GM06990 (cell line): ENCODE results near the gene RMI1.

ENCODE experiments used
- DNase-seq: peaks from one replicate; pipeline ENCODE4 v3.0.0-alpha.2; 2011; ENCODE audit not compliant: insufficient read length; ENCODE audit errors: extremely low read depth
- H3K27me3 ChIP-seq: replicated peaks from 2 replicates; pipeline ENCODE4 v1.6.0; 2011; ENCODE audit warnings: low read length; ENCODE audit not compliant: control insufficient read depth, insufficient read depth
- H3K36me3 ChIP-seq: 2 replicates; pipeline ENCODE4 v1.5.1; 2011; ENCODE audit warnings: low read length; ENCODE audit not compliant: control insufficient read depth, insufficient read depth
- H3K4me3 ChIP-seq: replicated peaks from 2 replicates; pipeline ENCODE4 v1.5.1; 2011; ENCODE audit warnings: low read depth, mild to moderate bottlenecking, control low read depth, low read length
- TF ChIP-seq, protein P1 (sequence below): IDR thresholded peaks from 2 replicates; pipeline ENCODE4 v1.5.1; 2011; ENCODE audit warnings: low read length, control low read depth, mild to moderate bottlenecking, inconsistent platforms; ENCODE audit not compliant: insufficient read depth, poor library complexity, severe bottlenecking

The RMI1 gene

DNA sequence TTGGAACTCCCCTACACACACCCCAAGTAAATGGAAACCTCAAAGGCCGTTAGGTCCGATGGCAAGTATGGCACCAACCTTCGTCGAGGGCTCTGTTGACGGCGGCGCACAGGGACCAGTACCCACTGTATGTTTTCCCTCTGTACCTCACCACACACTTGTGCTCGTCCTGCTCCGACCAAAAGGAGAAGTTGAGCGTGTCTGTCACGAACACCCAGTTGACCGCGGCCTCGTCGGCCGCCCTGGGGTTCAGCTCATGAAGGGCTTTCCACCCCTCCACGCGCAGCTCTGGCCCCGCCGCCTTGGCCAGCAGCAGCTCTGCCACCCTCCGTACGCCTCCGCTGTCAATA lies 24.5 kb upstream of the RMI1 start:
- DNase-seq, result peak; percentile 70
- Histone ChIP-seq H3K36me3 (no peaks in the 10 kb centered on the region), H3K27me3 (no peaks in the 10 kb centered on the region), H3K4me3 (peak overlapping the region; percentile 70)
- TF ChIP-seq, protein P1, sequence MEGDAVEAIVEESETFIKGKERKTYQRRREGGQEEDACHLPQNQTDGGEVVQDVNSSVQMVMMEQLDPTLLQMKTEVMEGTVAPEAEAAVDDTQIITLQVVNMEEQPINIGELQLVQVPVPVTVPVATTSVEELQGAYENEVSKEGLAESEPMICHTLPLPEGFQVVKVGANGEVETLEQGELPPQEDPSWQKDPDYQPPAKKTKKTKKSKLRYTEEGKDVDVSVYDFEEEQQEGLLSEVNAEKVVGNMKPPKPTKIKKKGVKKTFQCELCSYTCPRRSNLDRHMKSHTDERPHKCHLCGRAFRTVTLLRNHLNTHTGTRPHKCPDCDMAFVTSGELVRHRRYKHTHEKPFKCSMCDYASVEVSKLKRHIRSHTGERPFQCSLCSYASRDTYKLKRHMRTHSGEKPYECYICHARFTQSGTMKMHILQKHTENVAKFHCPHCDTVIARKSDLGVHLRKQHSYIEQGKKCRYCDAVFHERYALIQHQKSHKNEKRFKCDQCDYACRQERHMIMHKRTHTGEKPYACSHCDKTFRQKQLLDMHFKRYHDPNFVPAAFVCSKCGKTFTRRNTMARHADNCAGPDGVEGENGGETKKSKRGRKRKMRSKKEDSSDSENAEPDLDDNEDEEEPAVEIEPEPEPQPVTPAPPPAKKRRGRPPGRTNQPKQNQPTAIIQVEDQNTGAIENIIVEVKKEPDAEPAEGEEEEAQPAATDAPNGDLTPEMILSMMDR, result no peak

DNA sequence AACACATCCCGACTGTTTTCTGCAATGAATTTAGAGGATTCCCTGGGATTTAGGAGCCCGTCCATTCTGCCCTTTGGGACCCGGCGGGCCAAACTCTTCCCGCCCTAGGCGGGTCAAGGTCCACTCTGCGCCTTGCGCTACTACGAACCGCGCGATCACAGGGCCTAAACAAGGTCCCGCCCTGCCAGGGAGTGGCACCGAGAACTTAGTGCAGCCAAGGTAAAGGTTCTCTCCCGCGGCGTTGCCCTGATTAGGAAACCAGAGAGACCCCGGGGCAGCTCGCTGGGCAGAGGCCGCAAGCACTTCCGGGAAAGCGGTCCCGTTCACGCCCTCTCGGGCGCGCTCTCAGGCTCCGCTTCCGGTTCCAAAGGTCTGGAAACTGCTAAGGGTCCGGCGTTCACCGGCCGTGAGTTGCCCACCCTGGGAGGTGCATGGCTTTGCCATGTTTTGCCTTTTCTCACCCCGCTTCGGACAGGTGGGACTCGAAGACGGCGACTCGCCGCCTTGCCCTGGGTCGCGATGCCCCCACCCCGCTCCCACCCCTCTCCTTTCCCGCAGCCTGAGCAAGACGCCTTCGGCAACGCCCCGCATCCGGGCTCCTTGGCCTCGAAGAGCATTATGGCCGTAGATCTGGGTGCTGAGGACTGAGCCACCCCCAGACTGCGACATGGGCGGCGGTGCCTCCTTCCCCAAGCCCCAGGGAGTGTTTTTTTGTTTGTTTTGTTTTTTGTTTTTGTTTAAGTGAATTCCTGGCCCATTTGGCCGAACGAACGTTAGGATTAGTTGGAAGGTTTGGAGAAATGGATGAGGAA lies 24.0 kb upstream of the RMI1 start:
- peak overlapping the region; percentile 70 for H3K4me3 ChIP-seq
- DNase-seq, result peak; percentile 79
- TF ChIP-seq, protein P1, result no peak
- H3K36me3 ChIP-seq, result no peaks in the 10 kb centered on the region
- no peaks in the 10 kb centered on the region for H3K27me3 ChIP-seq

DNA sequence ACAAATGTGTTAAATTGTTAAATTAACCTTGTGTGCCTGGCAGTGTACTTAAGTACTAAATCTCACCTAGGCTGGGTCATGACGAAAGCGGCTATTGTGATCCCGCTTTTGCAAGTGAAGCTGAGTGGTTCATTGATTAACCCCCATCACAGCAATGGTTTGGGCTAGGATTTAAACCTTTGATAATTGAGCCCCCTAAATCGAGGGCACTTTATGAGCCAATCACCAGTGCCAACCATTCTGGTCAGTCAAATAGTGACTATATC lies 23.4 kb upstream of the RMI1 start:
- Histone ChIP-seq H3K36me3 (no peaks in the 10 kb centered on the region), H3K4me3 (peak overlapping the region; percentile 70), H3K27me3 (no peaks in the 10 kb centered on the region)
- TF ChIP-seq, protein P1, result no peak
- no peak for DNase-seq

DNA sequence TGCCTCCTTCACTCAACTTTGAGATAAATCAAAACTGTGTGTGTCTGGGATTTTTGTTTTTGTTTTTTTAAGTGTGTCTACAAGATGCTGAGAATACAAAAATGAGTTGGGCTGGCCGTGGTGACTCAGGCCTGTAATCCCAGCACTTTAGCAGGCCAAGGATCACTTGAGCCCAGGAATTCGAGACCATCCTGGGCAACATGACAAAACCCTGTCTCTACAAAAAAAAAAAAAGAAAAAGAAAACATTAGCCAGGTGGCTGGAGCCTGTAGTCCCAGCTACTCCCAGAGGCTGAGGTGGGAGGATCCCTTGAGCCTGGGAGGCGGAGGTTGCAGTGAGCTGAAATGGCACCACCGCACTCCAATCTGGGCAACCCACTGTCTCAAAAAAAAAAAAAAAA lies 21.5 kb upstream of the RMI1 start:
- no peak overlapping the region for H3K4me3 ChIP-seq
- DNase-seq, result no peak

DNA sequence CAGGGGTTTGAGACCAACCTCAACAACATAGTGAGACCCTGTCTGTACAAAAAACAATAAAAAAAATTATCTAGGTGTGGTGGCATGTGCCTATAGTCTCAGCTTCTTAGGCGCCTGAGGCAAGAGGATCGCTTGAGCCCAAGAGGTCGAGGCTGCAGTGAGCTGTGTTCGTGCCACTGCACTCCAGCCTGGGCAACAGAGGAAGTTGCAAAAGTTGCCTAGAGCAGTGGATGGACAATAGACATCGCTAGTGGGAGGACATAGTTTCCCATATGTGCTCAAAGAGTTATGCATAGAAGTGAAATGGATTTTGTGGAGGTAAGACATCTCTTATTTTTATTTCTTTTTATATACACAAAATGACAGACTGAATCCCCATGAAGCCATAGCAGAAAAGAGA lies 19.6 kb upstream of the RMI1 start:
- H3K36me3 ChIP-seq, result no peaks in the 10 kb centered on the region
- TF ChIP-seq, protein P1, result no peak
- H3K27me3 ChIP-seq, result no peaks in the 10 kb centered on the region
- H3K4me3 ChIP-seq, result no peak overlapping the region
- no peak for DNase-seq

More for the DNA sequence above, 21.5 kb upstream of the RMI1 start:
- TF ChIP-seq, protein P1, result no peak
- Histone ChIP-seq H3K36me3 (no peaks in the 10 kb centered on the region), H3K27me3 (no peaks in the 10 kb centered on the region)

DNA sequence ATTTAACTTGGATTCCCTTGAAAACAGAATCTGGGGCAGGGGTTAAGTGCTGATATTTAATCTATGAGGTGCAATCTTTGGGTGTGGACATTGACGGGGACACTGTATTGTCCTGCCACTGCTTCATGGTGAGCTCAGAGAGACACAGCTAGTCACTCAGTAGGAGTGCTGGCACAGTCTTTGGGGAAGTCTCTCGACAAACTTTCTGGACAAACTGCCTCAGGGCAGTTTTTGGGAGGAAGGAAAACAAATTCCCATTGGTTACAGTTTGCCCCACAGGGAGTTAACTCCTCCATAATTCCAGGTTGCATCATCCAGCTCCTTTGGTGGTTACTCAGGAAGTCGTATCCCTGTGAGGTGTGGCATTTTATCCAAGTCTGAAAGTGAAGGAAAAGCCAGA lies 18.4 kb upstream of the RMI1 start:
- peaks cover 1% of the 10 kb centered on the region; the same call in 1 of the 2 replicates for H3K36me3 ChIP-seq
- TF ChIP-seq, protein P1, result no peak
- no peak for DNase-seq
- no peak overlapping the region for H3K4me3 ChIP-seq
- no peaks in the 10 kb centered on the region for H3K27me3 ChIP-seq
